GM12874 (cell line): Measurements from ENCODE around the gene HIVEP1.

Experiments
- TF ChIP-seq, protein P1 (sequence below): IDR thresholded peaks from 2 replicates; pipeline ENCODE4 v1.5.1; 2011; ENCODE audit warnings: low read depth, mild to moderate bottlenecking, control low read depth, low read length, moderate library complexity; ENCODE audit not compliant: insufficient read depth

Gene HIVEP1

DNA sequence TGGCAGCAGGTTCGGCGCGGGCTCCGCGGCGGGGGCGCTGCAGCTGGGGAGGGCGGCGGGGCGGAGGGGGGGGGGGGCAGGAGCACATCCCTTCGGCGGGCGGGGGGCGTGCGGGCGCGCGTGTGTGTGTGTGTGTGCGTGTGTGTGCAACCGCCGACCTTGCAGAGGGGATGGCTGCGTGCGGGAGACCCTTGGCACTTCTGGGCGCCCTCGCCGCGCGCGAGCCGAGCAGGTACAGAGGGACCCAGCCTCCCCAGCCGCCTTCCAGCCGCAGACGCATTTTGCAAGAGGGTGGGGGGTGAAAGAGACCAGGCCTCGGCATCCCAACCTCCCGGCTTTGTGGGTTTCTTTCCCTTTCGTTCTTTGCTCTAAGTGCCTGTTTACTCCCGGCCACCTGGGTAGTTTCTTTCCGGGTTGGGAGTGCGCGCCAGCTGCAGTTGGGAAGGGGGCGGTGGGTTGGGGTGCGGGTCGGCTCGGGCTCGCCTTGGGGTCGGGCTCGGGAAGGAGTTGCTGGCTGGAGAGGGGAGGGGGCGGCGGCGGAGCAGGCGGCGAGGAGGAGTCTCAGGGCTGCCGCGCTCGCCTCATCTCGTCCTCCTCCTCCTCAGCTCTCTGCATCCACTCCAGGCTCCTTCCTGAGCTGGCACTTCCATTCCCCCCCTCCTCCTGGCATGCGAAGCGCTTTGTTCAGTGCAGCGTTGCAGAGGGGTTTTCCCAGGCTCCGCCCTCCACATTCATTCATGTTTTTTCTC is 620 bp downstream of the HIVEP1 start:
- TF ChIP-seq, protein P1, sequence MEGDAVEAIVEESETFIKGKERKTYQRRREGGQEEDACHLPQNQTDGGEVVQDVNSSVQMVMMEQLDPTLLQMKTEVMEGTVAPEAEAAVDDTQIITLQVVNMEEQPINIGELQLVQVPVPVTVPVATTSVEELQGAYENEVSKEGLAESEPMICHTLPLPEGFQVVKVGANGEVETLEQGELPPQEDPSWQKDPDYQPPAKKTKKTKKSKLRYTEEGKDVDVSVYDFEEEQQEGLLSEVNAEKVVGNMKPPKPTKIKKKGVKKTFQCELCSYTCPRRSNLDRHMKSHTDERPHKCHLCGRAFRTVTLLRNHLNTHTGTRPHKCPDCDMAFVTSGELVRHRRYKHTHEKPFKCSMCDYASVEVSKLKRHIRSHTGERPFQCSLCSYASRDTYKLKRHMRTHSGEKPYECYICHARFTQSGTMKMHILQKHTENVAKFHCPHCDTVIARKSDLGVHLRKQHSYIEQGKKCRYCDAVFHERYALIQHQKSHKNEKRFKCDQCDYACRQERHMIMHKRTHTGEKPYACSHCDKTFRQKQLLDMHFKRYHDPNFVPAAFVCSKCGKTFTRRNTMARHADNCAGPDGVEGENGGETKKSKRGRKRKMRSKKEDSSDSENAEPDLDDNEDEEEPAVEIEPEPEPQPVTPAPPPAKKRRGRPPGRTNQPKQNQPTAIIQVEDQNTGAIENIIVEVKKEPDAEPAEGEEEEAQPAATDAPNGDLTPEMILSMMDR = no peak

DNA sequence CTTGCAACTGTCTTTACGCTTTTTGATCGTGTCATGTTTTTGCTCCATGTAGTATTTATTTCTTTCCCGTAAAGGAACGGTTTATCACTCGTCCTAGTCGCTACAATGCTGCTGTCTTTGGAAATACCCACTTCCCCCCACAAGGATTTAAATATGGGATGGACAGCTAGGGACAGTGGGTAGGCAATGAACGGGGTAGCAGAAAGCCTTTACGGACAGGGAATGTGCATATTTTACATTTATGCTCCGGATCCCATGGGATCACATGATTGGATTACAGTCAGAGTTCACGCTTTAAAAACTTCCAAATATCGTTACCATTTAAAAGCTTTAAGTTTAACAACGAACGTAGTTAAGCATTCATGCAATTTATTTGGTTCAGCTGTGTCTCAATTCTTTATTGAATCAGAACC is 1.2 kb downstream of the HIVEP1 start:
- TF ChIP-seq, protein P1 = no peak

DNA sequence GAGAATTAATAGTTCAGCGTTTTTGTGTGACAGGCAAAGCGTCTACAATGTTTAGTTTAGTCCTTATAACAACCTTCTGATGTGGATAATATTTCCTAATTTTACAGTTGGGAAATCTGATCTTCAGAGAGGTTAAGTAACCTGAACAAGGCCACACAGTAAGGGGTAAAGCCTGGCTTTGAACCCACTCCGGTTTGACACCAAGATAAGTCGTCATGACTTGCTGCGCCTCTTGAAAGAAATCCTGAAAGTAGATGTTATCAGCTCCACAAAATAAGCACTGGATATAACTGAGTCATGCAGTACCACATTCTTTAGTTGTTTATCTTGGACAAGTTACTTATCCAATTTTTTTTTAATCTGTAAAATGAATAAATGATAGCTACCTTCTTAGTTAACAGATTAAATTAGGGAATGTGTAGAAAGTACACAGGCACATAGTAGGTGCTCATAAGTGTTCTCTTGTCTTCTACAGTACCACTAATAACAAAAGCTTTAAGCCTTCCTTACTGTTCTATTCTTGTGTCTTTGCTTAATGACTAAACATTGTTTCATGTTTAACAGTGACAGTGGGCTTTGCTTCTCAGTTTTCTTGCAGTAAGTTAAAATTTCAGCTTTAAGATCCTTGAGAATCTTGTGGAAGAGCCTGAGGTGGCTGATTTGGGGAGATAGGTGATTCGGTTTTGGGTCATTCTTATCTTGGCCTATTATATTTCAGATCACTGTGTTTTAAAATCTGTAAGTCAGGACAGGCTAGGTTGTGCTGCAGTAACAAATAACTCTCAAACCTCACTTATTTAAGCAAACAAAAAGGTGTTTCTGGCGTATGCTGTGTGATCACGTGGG is 2.1 kb downstream of the HIVEP1 start:
- TF ChIP-seq, protein P1 = no peak

DNA sequence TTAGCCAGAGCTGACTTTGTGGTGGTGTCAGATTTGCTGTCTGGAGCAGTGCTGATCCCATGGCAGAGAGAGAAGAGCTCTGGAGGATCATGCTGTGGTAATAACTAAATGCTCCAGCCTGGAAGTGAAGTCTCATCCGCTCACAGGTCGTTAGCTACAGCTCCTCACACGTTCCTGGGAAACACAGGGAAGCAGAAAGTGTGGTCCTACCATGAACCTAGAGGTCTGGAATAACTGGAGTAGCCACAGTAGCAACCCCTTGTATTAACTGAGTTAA is 2.7 kb downstream of the HIVEP1 start:
- TF ChIP-seq, protein P1 = no peak

DNA sequence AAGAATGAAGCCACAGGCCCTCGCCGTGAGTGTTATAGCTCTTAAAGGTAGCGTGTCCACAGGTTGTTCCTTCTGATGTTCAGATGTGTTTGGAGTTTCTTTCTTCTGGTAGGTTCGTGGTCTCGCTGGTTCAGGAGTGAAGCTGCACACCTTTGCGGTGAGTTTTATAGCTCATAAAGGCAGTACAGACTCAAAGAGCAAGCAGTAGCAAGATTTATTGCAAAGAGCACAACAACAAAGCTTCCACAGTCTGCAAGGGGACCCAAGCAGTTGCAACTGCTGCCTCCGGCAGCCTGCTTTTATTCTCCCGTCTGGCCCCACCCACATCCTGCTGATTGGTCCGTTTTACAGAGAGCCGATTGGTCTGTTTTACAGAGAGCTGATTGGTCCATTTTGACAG is 5.2 kb downstream of the HIVEP1 start:
- TF ChIP-seq, protein P1 = no peak

DNA sequence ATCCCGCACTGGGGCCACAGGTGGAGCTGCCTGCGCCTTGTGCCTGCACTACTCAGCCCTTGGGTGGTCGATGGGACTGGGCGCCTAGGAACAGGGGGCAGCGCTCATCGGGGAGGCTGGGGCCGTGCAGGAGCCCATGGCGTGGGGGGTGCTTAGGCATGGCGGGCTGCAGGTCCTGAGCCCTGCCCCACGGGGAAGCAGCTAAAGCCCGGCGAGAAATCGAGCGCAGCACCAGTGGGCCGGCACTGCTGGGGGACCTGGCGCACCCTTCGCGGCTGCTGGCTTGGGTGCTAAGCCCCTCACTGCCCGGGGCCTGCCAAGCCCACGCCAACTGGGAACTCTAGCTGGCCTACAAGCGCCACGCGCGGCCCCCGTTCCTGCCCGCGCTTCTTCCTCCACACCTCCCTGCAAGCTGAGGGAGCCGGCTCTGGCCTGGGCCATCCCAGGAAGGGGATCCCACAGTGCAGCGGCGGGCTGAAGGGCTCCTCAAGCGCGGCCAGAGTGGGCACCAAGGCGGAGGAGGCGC is 5.8 kb downstream of the HIVEP1 start:
- TF ChIP-seq, protein P1 = no peak

DNA sequence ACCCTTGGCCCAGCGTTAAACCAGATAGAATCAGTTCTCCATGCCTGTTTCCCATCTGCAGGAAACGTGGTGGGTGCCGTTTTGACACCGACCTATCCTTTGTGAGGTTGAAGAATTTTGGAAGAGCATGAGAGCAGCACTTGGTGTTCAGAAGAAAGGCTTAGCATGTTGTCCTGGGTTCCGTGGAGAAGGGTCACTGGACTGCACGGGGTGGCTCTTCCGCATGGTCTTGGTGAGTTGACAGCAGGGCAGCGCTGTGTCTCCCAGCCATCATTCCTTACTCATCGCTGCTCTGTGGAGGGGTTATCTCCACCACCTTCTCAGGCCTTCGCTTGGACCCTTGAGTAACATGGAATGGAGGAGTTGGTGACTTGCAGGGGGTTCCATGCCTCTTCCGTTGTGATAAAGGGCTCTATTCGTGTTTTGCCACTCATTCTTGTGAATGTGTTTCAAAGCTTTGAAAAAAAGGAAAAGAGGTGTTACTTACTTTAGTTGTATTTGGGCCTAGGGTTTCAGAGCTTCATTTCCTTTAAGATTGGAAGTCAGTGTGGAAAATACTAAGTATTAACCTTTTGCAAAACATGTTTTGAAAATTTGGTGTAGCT is 8.2 kb downstream of the HIVEP1 start:
- TF ChIP-seq, protein P1 = no peak
